Fibroblast of skin of scalp (primary cell): ENCODE results near the gene GALNT10.

Experiments used
- DNase-seq: peaks from one replicate; pipeline ENCODE4 v3.0.0-alpha.2; 2013

GALNT10 gene

GRCh38 chr5:154358516-154359220 is 168.1 kb downstream of the GALNT10 start:
- no peak for DNase-seq

DNA sequence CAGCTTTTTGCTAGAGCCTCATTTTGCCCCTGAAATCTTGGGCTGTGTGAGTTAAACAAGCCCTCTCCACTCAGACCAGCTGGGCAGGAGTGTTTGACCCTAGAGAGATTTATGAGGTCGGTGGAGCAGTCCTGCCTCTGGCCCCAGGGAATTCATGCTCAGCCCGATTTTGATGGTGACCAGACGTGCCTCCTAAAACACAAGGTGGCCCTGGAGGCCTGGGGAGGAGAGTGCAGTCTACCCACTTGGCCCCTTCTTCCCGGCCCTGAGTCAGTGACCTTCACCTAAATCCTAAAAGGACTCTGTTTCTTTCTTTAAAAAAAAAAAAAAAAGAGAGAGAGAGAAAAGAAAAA is 168.7 kb downstream of the GALNT10 start:
- DNase-seq = no peak

GRCh38 chr5:154360241-154360640 is 169.7 kb downstream of the GALNT10 start:
- peak; percentile 77 for DNase-seq

GRCh38 chr5:154363411-154363810 is 172.9 kb downstream of the GALNT10 start:
- no peak for DNase-seq

DNA sequence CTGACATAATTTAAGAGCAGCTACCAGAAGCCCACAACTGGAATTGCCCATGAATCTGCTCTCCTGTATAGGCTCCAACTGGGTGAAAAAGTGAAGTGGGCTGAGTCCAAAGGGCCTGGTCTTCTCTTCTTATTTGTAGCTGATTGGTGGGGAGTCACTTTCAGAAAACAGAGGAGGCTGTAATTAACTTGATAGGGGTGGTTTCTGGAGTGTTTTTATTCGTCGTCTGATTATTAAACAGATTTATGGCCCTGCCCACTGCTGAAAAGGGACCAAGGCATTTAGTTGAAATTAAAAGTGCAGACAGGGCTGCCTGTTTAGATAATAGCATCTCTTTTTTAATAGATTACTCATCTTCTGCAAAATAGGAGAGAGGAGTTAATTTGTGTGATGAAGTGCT is 174.2 kb downstream of the GALNT10 start:
- DNase-seq = no peak

DNA sequence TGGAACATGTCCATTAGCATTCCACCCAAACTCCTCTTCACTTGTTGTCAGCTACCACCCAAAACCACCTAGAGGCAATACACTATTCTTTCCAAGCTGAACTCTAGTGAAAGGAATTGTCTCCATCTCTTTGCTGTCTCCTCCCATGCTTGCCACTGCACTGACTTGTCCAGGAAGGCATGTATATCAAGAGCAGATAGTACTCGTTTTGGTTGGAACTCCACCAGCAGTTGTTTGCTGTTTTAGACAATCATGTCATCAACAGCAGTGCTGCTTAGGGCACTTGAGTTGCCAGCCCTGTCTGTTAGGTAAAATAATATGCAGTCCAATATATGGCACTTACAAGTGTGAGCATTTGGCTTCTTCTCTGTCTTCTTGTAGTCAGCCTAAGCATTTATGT is 175.3 kb downstream of the GALNT10 start:
- DNase-seq = peak; percentile 47

GRCh38 chr5:154366353-154366752 is 175.8 kb downstream of the GALNT10 start:
- DNase-seq = peak; percentile 38

- peak; percentile 36 for DNase-seq
Measured at GRCh38 chr5:154367101-154367500, 176.6 kb downstream of the GALNT10 start.

DNA sequence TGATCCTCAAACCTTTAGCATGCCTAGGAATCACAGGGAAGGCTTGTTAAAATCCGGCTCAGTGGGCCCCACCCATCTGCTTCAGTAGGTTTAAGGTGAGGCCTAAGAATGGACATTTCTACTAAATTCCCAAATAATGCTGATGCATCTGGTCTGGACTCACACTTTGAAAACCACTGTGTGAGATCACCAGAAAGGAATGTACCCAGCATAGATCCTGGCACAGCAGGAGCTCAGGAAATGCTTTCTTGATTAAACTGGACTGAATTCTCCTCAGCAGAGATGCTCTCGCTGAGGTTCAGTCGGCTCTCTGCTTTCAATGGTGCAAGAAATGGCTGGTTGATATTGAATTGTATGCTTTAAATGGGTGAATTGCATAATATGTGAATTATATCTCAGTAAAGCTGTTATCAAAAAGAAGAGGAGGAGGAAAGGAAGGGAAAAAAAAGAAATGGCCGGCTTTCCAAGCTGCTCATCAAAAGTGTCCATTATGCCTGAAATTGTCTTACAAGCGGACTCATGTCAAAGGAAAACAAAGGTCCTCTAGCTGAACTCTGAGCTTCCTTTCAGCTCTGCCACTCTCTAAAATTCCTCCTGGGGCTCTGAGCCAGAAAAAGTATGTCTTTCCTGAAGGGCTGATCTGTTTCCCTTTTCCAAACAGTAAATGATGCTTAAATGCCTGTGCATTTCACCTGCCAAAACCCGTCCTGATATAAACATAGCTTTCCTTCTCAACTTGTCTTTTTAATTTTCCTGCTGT is 177.7 kb downstream of the GALNT10 start:
- peak; percentile 97 for DNase-seq

DNA sequence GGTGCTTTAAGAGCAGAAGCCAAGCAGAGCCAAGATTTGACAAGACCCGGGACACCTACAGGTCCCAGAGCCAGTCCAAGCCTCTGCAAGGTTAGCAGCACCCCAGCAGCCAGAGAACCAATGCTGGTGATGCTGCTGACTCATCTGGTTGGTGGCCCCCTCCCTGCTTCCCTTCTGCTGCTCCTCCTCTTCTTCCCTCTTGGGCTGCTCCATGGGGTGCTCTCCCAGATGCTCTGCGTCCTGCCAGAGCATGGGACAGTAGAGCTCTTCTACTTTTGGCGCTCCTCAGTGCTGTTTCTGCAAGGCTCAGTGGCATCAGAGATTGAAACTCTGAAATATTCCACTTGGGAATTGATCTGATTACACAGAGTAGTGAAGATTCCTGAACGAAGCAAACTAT is 179.1 kb downstream of the GALNT10 start:
- DNase-seq = peak; percentile 74

GRCh38 chr5:154370119-154370518 is 179.6 kb downstream of the GALNT10 start:
- DNase-seq = peak; percentile 85

DNA sequence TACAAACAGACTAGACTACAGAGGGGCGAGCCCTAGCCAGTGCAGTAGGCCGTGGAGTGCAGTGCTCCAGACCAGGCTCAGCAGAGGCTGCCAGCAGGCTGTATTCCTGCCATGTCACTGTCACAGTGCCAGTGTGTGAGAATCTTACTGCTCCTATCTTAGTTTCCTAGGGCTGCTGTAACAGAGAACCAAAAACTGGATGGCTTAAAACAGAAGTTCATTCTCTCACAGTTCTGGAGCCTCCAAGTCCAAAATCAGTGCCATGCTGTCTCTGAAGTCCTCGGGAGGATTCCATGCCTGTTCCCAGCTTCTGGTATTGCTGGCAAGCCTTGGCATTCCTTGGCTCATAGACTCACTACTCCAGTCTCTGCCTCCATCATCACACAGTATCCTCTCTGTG is 180.3 kb downstream of the GALNT10 start:
- DNase-seq = peak; percentile 24

- DNase-seq = peak; percentile 92
Measured at GRCh38 chr5:154371687-154372086, 181.2 kb downstream of the GALNT10 start.

DNA sequence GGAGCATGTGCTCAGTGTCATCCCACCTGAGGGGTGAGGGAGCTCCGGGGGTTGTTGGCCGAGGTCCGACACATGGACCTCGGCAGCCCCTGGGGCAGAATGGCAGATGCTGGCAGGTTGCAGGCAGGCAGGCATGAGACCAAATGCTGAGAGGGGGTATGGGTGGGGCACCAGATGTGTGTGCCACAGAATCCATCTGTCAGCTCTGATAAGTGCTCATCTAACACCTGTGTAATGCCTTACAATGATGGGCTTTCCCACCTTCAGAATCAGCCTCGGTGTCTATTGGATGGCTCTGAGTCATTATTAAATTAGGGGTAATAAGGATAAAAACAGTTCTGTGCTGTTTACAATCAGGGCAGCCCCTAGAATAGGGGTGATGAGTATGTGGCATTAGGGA is 182.1 kb downstream of the GALNT10 start:
- DNase-seq = no peak

DNA sequence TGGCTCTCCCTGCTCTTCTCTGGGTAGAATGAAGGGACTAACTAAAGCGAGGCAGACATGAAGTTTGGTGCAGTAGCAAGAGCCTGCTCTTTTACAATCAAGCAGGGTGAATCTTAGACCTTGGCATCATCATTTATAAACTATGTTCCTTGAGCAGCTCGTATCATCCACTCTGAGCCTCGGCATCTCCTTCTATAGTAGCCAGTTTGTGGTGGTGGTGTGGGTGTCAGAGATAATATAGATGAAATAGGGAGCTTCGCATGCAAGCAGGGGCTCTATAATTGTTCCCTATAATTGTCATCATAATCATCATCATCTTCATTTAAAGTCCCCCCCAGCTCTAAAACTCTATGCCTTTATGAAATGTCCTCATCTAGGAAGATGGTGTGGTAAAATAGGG is 182.8 kb downstream of the GALNT10 start:
- DNase-seq = no peak

DNA sequence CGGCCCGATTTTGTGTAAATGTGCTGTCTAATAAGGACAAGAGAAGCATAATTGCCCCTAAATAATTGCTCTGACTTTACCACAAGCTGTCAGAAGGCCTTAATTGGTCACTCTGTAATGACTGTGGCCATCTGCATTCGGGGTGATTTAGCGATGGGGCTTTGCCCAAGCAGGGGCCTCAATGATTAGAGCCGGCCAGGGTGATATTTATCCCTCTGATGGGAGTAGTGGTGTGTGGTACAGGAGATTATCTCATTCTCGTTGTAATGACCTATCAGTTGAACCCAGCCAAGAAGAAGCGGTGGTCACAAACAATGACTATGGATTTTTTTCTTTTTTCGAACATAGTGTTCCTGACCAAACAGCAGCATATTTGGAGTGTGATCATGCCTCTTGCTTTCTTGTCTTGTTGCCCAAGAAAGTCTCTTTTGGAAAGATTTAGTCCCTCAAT is 183.2 kb downstream of the GALNT10 start:
- DNase-seq = no peak

- no peak for DNase-seq
Measured at GRCh38 chr5:154374264-154374663, 183.7 kb downstream of the GALNT10 start.

DNA sequence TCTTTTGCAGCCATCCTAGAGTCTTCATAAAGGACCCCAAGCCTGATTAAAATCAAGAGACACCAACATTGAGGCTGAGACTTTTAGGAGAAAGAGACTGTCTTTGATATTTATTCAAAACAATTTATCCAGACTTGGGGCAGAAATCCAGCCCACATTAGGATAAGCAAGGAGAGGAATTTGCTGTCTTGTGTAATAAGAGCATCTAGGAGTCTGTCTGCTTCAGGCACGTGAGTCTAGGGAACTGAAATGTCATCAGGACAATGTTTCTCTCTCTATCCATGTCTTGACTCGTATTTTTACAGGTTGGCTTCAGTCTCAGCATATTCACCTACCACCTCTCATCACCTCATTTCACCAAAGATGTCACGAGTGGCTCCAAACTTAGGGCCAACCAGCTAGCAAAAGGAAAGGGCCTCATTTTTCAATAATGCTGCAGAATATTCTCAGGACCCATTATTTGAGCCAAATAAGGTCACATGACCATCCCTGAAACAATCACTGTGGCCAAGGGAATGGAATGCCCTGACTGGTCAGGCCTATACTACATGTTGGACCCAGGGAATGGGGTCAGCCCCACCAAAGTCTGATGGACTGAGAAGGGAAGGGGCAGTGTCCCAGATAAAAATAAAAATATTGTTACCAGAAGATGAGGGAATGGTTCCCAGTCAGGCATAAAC is 184.9 kb downstream of the GALNT10 start:
- peak; percentile 21 for DNase-seq

- no peak for DNase-seq
Measured at GRCh38 chr5:154376481-154376880, 185.9 kb downstream of the GALNT10 start.

GRCh38 chr5:154377754-154378533 is 187.4 kb downstream of the GALNT10 start:
- no peak for DNase-seq

- no peak for DNase-seq
Measured at GRCh38 chr5:154380263-154380662, 189.7 kb downstream of the GALNT10 start.

GRCh38 chr5:154384480-154385235 is 194.1 kb downstream of the GALNT10 start:
- DNase-seq = no peak
